GM12873 (cell line): ENCODE results near the gene ATP6V1B1.

Source experiments
- CTCF ChIP-seq: IDR thresholded peaks from 2 replicates; pipeline ENCODE4 v1.5.1; 2012; ENCODE audit warnings: low read depth, mild to moderate bottlenecking, moderate library complexity, low read length, control low read depth; ENCODE audit not compliant: insufficient read depth; ENCODE audit errors: missing control alignments

Gene ATP6V1B1

GRCh38 chr2:70974592-70974991 is 38.9 kb downstream of the ATP6V1B1 start:
- TF ChIP-seq CTCF = no peak

- no peak for TF ChIP-seq CTCF
Observed at GRCh38 chr2:70975237-70975636, 39.5 kb downstream of the ATP6V1B1 start.

GRCh38 chr2:70977605-70978205 is 42.0 kb downstream of the ATP6V1B1 start:
- no peak for TF ChIP-seq CTCF

GRCh38 chr2:70978341-70979179 is 42.9 kb downstream of the ATP6V1B1 start, which contains the start of gene ANKRD53:
TSS of gene ANKRD53 (plus strand) at chr2:70978630. CDS start at chr2:70978646, 16 bp downstream.
- TF ChIP-seq CTCF = no peak

GRCh38 chr2:70979180-70979488 is 43.4 kb downstream of the ATP6V1B1 start:
- TF ChIP-seq CTCF = no peak

- TF ChIP-seq CTCF = no peak
Observed at GRCh38 chr2:70979626-70980025, 43.9 kb downstream of the ATP6V1B1 start.

- no peak for TF ChIP-seq CTCF
Observed at GRCh38 chr2:70981421-70981820, 45.7 kb downstream of the ATP6V1B1 start.
